ENCODE results near the gene FANCE.

FANCE gene

DNA sequence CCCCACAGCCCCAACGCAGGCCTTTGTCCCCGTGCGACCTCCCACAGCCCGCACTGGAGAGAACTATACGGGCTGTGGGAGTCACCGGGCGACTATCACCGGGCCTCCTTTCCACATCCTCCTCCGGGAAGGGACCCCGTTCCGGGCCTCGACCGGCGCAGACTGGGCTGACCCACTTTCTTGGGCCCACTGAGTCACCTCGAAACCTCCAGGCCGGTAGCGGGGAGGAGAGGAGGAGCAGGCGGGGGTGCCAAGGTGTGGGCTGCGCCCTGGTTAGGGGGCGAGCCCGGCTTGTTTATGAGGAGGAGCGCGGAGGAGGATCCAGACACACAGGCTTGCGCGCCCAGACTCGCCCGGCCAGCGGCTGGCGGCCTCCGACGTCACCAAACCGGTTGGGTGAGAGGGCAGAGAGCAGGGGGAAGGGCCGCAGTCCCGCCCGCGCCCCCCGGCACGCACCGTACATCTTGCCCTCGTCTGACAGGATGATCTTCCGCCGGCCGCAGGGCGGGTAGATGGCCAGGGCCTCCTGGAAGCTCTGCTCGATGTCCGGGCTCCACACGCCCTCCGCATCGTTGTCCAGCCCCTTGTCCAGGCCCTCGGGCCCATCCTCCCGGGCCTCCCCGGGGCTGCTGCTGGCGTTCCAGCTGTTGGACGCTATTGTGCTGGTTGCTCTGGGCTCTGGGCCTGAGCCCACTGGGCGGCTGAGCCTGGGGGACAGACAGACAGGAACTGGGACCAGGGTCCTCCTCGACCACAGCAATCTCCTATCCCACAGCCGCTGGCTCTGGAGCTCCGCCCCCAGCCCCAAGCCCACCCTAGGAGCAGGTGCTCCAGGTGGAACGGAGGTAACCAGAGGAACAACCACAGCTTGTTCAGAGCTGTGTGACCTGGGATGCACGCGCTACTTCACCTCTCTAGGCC lies 34.1 kb downstream of the FANCE start:
- DNase-seq, result no peak

- no peak for DNase-seq
Measured at GRCh38 chr6:35487658-35488516, 35.7 kb downstream of the FANCE start.

DNA sequence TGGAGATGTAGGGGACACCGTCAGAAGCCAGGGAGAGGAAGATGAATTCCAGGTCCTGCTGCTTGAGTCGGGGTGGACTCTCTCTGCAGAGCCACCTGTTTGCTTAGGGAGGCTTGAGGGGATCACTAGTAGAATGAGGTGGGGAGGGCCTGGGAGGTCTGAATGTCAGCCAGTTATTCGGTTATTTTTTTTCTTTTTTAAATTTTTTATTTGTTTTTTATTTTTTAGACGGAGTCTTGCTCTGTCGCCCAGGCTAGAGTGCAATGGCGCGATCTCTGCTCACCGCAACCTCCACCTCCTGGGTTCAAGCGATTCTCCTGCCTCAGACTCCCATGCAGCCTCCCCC lies 36.4 kb downstream of the FANCE start:
- DNase-seq, result no peak

GRCh38 chr6:35489066-35489465 lies 36.9 kb downstream of the FANCE start:
- no peak for DNase-seq

DNA sequence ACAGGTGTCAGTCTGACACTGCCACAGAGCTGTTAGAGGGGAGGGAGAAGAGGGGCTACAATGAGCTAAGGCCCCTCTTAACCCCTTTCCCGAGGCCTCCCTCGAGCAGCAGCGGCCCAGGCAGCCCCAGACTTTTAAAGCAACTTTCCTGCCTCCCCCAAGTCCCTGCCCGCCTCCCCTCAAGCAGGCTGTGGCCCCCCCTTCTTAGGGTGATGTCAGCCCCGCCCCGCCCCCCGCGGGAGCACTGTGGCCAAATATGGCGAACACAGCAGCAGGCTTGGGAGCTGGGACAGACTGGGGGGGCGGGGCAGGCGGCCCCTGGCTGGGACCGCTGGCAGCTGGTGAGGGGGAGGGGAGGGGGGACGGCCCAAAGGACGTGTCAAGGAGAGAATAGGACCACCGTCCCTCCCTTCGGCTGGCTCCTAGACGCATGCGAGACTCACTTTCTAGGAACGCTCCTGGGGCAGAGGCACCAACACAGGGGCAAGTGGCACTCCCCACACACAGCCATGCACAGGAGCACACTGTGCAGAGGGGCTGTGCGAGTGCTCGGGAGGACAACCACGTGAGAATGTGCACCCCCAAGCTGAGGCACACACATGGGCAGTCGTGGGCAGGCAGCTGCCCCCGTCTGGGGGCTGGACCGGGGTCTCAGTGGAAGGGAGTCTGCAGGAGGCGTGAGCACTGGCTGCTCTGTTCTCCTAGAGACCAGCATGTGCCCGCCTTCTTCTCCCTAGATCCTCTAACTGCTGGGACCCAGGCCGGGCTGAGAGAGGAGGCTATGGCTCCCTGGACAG lies 38.1 kb downstream of the FANCE start:
- no peak for DNase-seq

GRCh38 chr6:35490821-35491557 lies 38.9 kb downstream of the FANCE start:
- DNase-seq, result no peak

DNA sequence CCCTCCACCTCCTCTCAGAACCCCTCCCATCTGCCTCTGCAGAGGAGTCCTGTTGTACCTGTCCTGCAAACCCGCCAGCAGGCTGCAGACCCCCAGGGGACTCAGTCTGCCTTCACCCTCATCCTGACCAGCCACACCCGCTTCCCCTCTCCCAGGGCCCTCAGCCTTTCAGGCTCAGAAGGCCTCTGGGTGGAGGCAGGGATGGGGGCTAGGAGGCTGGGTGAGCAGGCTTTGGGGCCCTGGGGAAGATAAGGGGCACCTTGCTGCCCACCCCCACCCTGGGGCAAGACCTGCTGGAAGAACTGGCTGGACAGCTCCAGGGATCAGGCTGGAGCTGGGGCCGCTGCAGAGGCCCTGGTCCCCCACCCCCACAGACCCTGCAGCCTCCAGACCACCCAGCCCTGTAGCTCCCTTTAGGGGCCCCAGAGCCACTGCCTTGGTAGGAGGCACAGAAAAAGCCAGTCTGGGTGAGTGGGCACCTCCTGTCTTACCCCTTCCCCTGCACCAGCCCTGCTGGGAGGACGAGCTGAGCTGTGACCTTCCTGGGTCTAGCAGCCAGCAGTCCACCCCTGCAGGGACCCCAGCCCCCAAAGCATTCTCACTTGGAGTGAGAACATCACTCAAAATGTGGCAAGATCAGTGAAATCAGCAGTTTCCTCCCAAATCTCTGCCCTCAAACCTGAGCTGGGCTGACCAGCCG lies 39.6 kb downstream of the FANCE start:
- DNase-seq, result no peak

GRCh38 chr6:35492258-35492973 lies 40.3 kb downstream of the FANCE start:
- DNase-seq, result no peak

- DNase-seq, result no peak
Measured at GRCh38 chr6:35492974-35493284, 40.8 kb downstream of the FANCE start.

- no peak for DNase-seq
Measured at GRCh38 chr6:35493307-35493983, 41.3 kb downstream of the FANCE start.

DNA sequence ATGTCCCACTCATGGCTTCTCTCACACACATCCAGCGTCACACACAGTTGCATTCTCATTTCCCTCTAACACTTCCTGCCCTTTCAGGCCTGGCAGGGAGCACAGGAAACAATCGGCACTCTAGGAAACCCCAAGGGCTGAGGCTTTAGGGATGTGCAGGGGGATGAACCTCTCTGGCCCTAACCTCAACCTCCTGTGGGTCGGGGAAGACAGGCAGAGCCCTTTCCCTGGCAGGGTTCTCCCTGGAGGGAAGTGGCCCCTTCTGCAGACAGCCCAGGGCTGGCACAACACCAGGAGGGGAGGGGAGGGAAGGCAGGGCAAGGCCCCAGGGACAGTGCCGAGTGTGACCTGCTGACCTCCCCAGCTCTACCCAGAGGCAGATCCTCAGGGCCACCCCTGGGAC lies 42.0 kb downstream of the FANCE start:
- DNase-seq, result no peak

GRCh38 chr6:35495258-35496035 lies 43.3 kb downstream of the FANCE start:
- no peak for DNase-seq

- DNase-seq, result no peak
Measured at GRCh38 chr6:35496036-35496840, 44.1 kb downstream of the FANCE start.

- DNase-seq, result peak; percentile 66
Measured at GRCh38 chr6:35496841-35497570, 44.9 kb downstream of the FANCE start, which contains the start of gene TEAD3. Gene TEAD3 (minus strand): TSS chr6:35497079.

- DNase-seq, result peak; percentile 39
Measured at GRCh38 chr6:35497571-35498421, 45.7 kb downstream of the FANCE start.

DNA sequence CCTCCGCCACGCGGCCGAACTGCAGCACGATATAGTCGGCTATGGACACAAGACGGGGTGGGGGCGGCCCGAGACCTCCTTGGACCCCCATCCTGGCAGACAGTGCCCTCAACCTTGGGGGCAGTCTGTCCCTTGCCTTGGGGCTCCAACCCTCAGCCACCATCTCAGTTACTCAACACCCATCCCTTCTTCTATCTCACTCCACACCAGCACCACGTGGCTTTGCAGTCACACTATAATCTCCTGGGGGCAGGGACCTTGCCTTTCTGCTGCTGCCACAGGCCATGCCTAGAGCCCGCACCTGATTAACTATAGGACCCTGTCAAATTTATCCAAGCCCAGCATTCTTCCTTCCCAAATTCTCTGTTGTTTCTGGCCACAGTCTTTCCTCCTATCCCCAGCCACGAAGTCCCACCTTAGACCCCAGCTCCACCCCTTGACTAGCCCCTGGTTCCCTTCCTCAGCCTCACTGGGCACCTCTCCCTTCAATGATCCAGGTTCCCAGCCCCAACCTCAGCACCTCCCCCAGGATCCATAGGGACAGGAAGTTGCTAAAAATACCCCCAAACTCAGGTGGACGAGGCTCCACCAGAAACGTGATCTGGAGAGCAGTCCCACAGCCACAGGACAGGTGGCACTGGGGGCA lies 46.4 kb downstream of the FANCE start:
- DNase-seq, result no peak

- DNase-seq, result no peak
Measured at GRCh38 chr6:35499372-35499771, 47.2 kb downstream of the FANCE start.

All from CD4-positive, alpha-beta T cell treated with Interleukin-12 subunit alpha and Interleukin-12 subunit beta, for 1 hour (primary cell).